OCI-LY3 (cell line): ENCODE data around the gene MYO9A.

Experiments used
- H2AFZ ChIP-seq: fragments of 200-600, 300-600 bp; shearing (Covaris generic); 2 replicates; pipeline ENCODE4 v1.6.0; 2014; ENCODE audit warnings: antibody characterized with exemption, low read depth, low read length
- H3K27ac ChIP-seq: fragments of 200-600, 300-600 bp; sonication (generic); 2 replicates; pipeline ENCODE4 v1.5.1; 2014; ENCODE audit warnings: mild to moderate bottlenecking, low read length, moderate library complexity, mixed read lengths
- H3K27me3 ChIP-seq: fragments of 200-600, 300-600 bp; sonication (generic); 2 replicates; pipeline ENCODE4 v1.6.1; 2014; ENCODE audit warnings: low read depth, low read length, mixed read lengths
- H3K36me3 ChIP-seq: fragments of 200-600, 300-600 bp; sonication (generic); replicated peaks from 2 replicates; pipeline ENCODE3; 2014; ENCODE audit warnings: low read depth, low read length, mixed read lengths
- H3K4me1 ChIP-seq: fragments of 300-600, 200-600 bp; sonication (generic); 2 replicates; pipeline ENCODE4 v1.6.1; 2014; ENCODE audit warnings: low read length, mixed read lengths
- H3K4me2 ChIP-seq: fragments of 200-600, 300-600 bp; sonication (generic); 2 replicates; pipeline ENCODE4 v1.6.1; 2014; ENCODE audit warnings: low read length, mixed read lengths
- H3K4me3 ChIP-seq: fragments of 300-600, 200-600 bp; sonication (generic); 2 replicates; pipeline ENCODE4 v1.5.1; 2014; ENCODE audit warnings: antibody characterized with exemption, mild to moderate bottlenecking, low read length, moderate library complexity
- H3K79me2 ChIP-seq: fragments of 300-600, 200-600 bp; shearing (Covaris generic); 2 replicates; pipeline ENCODE4 v1.6.1; 2014; ENCODE audit warnings: mild to moderate bottlenecking, low read length, mixed read lengths
- H3K9ac ChIP-seq: fragments of 300-600, 200-600 bp; shearing (Covaris generic); 2 replicates; pipeline ENCODE4 v1.6.0; 2014; ENCODE audit warnings: mild to moderate bottlenecking, low read length, moderate library complexity
- H3K9me3 ChIP-seq: fragments of 200-600, 300-600 bp; shearing (Covaris generic); 2 replicates; pipeline ENCODE4 v1.6.1; 2014; ENCODE audit warnings: low read length, mixed read lengths; ENCODE audit not compliant: insufficient read depth
- H4K20me1 ChIP-seq: fragments of 200-600, 300-600 bp; sonication (generic); 2 replicates; pipeline ENCODE4 v1.6.1; 2016; ENCODE audit warnings: low read length, mixed read lengths; ENCODE audit not compliant: insufficient read depth
- EZH2phosphoT487 ChIP-seq: fragments of 200-600 bp; shearing (Covaris generic); IDR thresholded peaks from 2 replicates; pipeline ENCODE4 v1.6.1; 2018; ENCODE audit warnings: antibody characterized with exemption, mixed run types, low read depth
- TF ChIP-seq, protein P1 (sequence below): fragments of 200-600, 300-600 bp; sonication (generic); IDR thresholded peaks from 2 replicates; pipeline ENCODE4 v1.5.1; 2014; ENCODE audit warnings: antibody characterized with exemption, low read length, low read depth

Gene MYO9A

GRCh38 chr15:71811752-71812735 lies 305.9 kb downstream of the MYO9A start:
- no peak overlapping the region for H3K4me3 ChIP-seq
- H3K9ac ChIP-seq = no peak overlapping the region
- H3K4me2 ChIP-seq = no peak overlapping the region
- H3K27me3 ChIP-seq = no peaks in the 10 kb centered on the region
- no peaks in the 10 kb centered on the region for H3K9me3 ChIP-seq
- no peaks in the 10 kb centered on the region for H3K4me1 ChIP-seq
- no peak for TF ChIP-seq EZH2phosphoT487
- TF ChIP-seq, protein P1, sequence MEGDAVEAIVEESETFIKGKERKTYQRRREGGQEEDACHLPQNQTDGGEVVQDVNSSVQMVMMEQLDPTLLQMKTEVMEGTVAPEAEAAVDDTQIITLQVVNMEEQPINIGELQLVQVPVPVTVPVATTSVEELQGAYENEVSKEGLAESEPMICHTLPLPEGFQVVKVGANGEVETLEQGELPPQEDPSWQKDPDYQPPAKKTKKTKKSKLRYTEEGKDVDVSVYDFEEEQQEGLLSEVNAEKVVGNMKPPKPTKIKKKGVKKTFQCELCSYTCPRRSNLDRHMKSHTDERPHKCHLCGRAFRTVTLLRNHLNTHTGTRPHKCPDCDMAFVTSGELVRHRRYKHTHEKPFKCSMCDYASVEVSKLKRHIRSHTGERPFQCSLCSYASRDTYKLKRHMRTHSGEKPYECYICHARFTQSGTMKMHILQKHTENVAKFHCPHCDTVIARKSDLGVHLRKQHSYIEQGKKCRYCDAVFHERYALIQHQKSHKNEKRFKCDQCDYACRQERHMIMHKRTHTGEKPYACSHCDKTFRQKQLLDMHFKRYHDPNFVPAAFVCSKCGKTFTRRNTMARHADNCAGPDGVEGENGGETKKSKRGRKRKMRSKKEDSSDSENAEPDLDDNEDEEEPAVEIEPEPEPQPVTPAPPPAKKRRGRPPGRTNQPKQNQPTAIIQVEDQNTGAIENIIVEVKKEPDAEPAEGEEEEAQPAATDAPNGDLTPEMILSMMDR = no peak
- H3K36me3 ChIP-seq = no peaks in the 10 kb centered on the region
- H2AFZ ChIP-seq = no peak overlapping the region
- H4K20me1 ChIP-seq = no peaks in the 10 kb centered on the region
- H3K79me2 ChIP-seq = no peaks in the 10 kb centered on the region
- H3K27ac ChIP-seq = no peak overlapping the region

GRCh38 chr15:71811036-71811736 lies 306.8 kb downstream of the MYO9A start:
- Histone ChIP-seq H3K9ac (no peak overlapping the region), H3K4me2 (no peak overlapping the region), H3K79me2 (no peaks in the 10 kb centered on the region), H3K27me3 (no peaks in the 10 kb centered on the region), H2AFZ (no peak overlapping the region), H4K20me1 (no peaks in the 10 kb centered on the region), H3K9me3 (no peaks in the 10 kb centered on the region), H3K36me3 (no peaks in the 10 kb centered on the region), H3K4me3 (no peak overlapping the region), H3K27ac (no peak overlapping the region), H3K4me1 (no peaks in the 10 kb centered on the region)
- TF ChIP-seq, protein P1 = no peak
- TF ChIP-seq EZH2phosphoT487 = no peak

- Histone ChIP-seq H3K4me3 (no peak within 1 kb of the TSS), H3K36me3 (no peaks in the 10 kb centered on the region), H3K79me2 (no peaks in the 10 kb centered on the region), H3K4me2 (no peak within 1 kb of the TSS), H4K20me1 (no peaks in the 10 kb centered on the region), H3K27me3 (no peaks in the 10 kb centered on the region), H2AFZ (no peak within 1 kb of the TSS), H3K9ac (no peak within 1 kb of the TSS), H3K27ac (no peak within 1 kb of the TSS), H3K9me3 (no peaks in the 10 kb centered on the region), H3K4me1 (no peaks in the 10 kb centered on the region)
- TF ChIP-seq, protein P1 = no peak
- TF ChIP-seq EZH2phosphoT487 = no peak
These were observed 307.5 kb downstream of the MYO9A start, which contains the start of gene NR2E3 for GRCh38 chr15:71810256-71811035. Gene NR2E3 (plus strand): TSS chr15:71810554. CDS start chr15:71810744, 190 bp downstream.
